ENCODE data around the gene PPP6R1. TPM values are rescaled to one million over a fixed set of nuclear protein-coding genes. Genes with fewer than 3 reads are reported as not detected.

The PPP6R1 gene
- total and polyA plus RNA-seq, 2 donors (not counting 1 experiment from before 2014, with no cell fraction given), result 28.5 to 34.0 TPM

- Histone ChIP-seq H3K9me3 (ENCODE audit: control insufficient read depth, insufficient read depth, low read depth, low read length) (no peaks in the 10 kb centered on the region), H3K4me2 (ENCODE audit: extremely low read depth, insufficient read depth, low read length) (no peak overlapping the region), H3K4me3 (replicated peaks in 1 of 4; ENCODE audit: control extremely low read depth in 1 of 4, insufficient read depth in 1 of 4, low read depth in 3 of 4, low read length in 4 of 4) (no peak overlapping the region), H3K9ac (ENCODE audit: insufficient read depth, low read length) (no peak overlapping the region), H2AFZ (ENCODE audit: low read length) (no peak overlapping the region), H3K79me2 (ENCODE audit: control insufficient read depth, insufficient read depth, low read length) (no peaks in the 10 kb centered on the region), H3K27ac (ENCODE audit: insufficient read depth, low read length) (no peak overlapping the region), H3K36me3 (ENCODE audit: control insufficient read depth, insufficient read depth, low read length) (peaks cover 4% of the 10 kb centered on the region), H3K27me3 (ENCODE audit: control insufficient read depth, insufficient read depth, low read length) (no peaks in the 10 kb centered on the region), H3K4me1 (ENCODE audit: control insufficient read depth, extremely low read depth, insufficient read depth, low read length) (no peaks in the 10 kb centered on the region), H4K20me1 (ENCODE audit: control insufficient read depth, extremely low read depth, insufficient read depth, low read length) (no peaks in the 10 kb centered on the region)
- DNase-seq (ENCODE audit: low read depth in 2 of 2), result no peak
- no peak for TF ChIP-seq EZH2 (IDR thresholded peaks at IDR 0.05; ENCODE audit: low read length, missing control alignments)
- no peak for TF ChIP-seq CTCF (conservative IDR thresholded peaks at IDR 0.05 in 1 of 2, IDR thresholded peaks at IDR 0.05 in 1 of 2; ENCODE audit: low read depth in 1 of 2, low read length in 2 of 2)
These were observed 15.3 kb upstream of the PPP6R1 start for GRCh38 chr19:55273978-55274707.

GRCh38 chr19:55272142-55272541 lies 13.3 kb upstream of the PPP6R1 start:
- Histone ChIP-seq H4K20me1 (ENCODE audit: control insufficient read depth, extremely low read depth, insufficient read depth, low read length) (no peaks in the 10 kb centered on the region), H3K9ac (ENCODE audit: insufficient read depth, low read length) (no peak overlapping the region), H3K9me3 (ENCODE audit: control insufficient read depth, insufficient read depth, low read depth, low read length) (no peaks in the 10 kb centered on the region), H3K36me3 (ENCODE audit: control insufficient read depth, insufficient read depth, low read length) (peaks cover 4% of the 10 kb centered on the region), H2AFZ (ENCODE audit: low read length) (no peak overlapping the region), H3K27me3 (ENCODE audit: control insufficient read depth, insufficient read depth, low read length) (no peaks in the 10 kb centered on the region), H3K4me1 (ENCODE audit: control insufficient read depth, extremely low read depth, insufficient read depth, low read length) (no peaks in the 10 kb centered on the region), H3K27ac (ENCODE audit: insufficient read depth, low read length) (no peak overlapping the region), H3K4me2 (ENCODE audit: extremely low read depth, insufficient read depth, low read length) (no peak overlapping the region), H3K4me3 (replicated peaks in 1 of 4; ENCODE audit: control extremely low read depth in 1 of 4, insufficient read depth in 1 of 4, low read depth in 3 of 4, low read length in 4 of 4) (no peak overlapping the region), H3K79me2 (ENCODE audit: control insufficient read depth, insufficient read depth, low read length) (no peaks in the 10 kb centered on the region)
- DNase-seq (ENCODE audit: low read depth in 2 of 2), result no peak
- no peak for TF ChIP-seq CTCF (conservative IDR thresholded peaks at IDR 0.05 in 1 of 2, IDR thresholded peaks at IDR 0.05 in 1 of 2; ENCODE audit: low read depth in 1 of 2, low read length in 2 of 2)
- TF ChIP-seq EZH2 (IDR thresholded peaks at IDR 0.05; ENCODE audit: low read length, missing control alignments), result no peak

GRCh38 chr19:55270172-55270942 lies 11.5 kb upstream of the PPP6R1 start:
- Histone ChIP-seq H4K20me1 (ENCODE audit: control insufficient read depth, extremely low read depth, insufficient read depth, low read length) (no peaks in the 10 kb centered on the region), H3K4me3 (replicated peaks in 1 of 4; ENCODE audit: control extremely low read depth in 1 of 4, insufficient read depth in 1 of 4, low read depth in 3 of 4, low read length in 4 of 4) (no peak overlapping the region)

More at GRCh38 chr19:55270172-55270942, 11.5 kb upstream of the PPP6R1 start:
- H3K4me2 ChIP-seq (ENCODE audit: extremely low read depth, insufficient read depth, low read length), result no peak overlapping the region
- TF ChIP-seq CTCF (conservative IDR thresholded peaks at IDR 0.05 in 1 of 2, IDR thresholded peaks at IDR 0.05 in 1 of 2; ENCODE audit: low read depth in 1 of 2, low read length in 2 of 2), result no peak
- TF ChIP-seq EZH2 (IDR thresholded peaks at IDR 0.05; ENCODE audit: low read length, missing control alignments), result no peak
- peaks cover 2% of the 10 kb centered on the region for H3K79me2 ChIP-seq (ENCODE audit: control insufficient read depth, insufficient read depth, low read length)
- H3K9me3 ChIP-seq (ENCODE audit: control insufficient read depth, insufficient read depth, low read depth, low read length), result no peaks in the 10 kb centered on the region
- H3K4me1 ChIP-seq (ENCODE audit: control insufficient read depth, extremely low read depth, insufficient read depth, low read length), result no peaks in the 10 kb centered on the region
- DNase-seq (ENCODE audit: low read depth in 2 of 2), result no peak
- no peak overlapping the region for H3K9ac ChIP-seq (ENCODE audit: insufficient read depth, low read length)
- H3K27ac ChIP-seq (ENCODE audit: insufficient read depth, low read length), result no peak overlapping the region
- H2AFZ ChIP-seq (ENCODE audit: low read length), result no peak overlapping the region
- H3K36me3 ChIP-seq (ENCODE audit: control insufficient read depth, insufficient read depth, low read length), result peaks cover 3% of the 10 kb centered on the region
- H3K27me3 ChIP-seq (ENCODE audit: control insufficient read depth, insufficient read depth, low read length), result no peaks in the 10 kb centered on the region

Data from fibroblast of lung (primary cell).